Omental fat pad (tissue), 4 donors: ENCODE data around the gene VOPP1. TPM values are rescaled to one million over a fixed set of nuclear protein-coding genes. Genes with fewer than 3 reads are reported as not detected.
"Not testable (repeated sequence)": the region's sequence is repeated elsewhere in the genome, so short reads cannot be mapped to it uniquely, and the experiment has no call there.

Experiments
- ATAC-seq: fragments of 150-250 bp; one replicate; pipeline ENCODE4 v1.9.1; 2016; ENCODE audit warnings: mild to moderate bottlenecking, moderate library complexity; ENCODE audit not compliant: low FRiP score
- DNase-seq: peaks from one replicate; pipeline ENCODE4 v3.0.0-alpha.2; 2019; ENCODE audit warnings: low spot score
- total RNA-seq, 4 donors: library from RNA; depleted of rRNA; stranded (reverse); fragments of >200 nt; gene quantifications; one replicate each; pipeline ENCODE4 v1.1.0, GENCODE V29; 2016
- TF ChIP-seq, protein P1 (sequence below), 3 donors: fragments of 450-650 bp; IDR thresholded peaks; one replicate each; pipeline ENCODE4 v1.5.1; 2016 to 2017; ENCODE audit warnings: antibody characterized with exemption in 3 of 3, mild to moderate bottlenecking in 3 of 3, moderate library complexity in 2 of 3

The VOPP1 gene
- total RNA-seq, 4 donors from 2014 or later, result 31.3 to 64.0 (median 57.9) TPM

GRCh38 chr7:55473932-55474331 is 98.4 kb downstream of the VOPP1 start:
- no peak for DNase-seq
- TF ChIP-seq, protein P1, sequence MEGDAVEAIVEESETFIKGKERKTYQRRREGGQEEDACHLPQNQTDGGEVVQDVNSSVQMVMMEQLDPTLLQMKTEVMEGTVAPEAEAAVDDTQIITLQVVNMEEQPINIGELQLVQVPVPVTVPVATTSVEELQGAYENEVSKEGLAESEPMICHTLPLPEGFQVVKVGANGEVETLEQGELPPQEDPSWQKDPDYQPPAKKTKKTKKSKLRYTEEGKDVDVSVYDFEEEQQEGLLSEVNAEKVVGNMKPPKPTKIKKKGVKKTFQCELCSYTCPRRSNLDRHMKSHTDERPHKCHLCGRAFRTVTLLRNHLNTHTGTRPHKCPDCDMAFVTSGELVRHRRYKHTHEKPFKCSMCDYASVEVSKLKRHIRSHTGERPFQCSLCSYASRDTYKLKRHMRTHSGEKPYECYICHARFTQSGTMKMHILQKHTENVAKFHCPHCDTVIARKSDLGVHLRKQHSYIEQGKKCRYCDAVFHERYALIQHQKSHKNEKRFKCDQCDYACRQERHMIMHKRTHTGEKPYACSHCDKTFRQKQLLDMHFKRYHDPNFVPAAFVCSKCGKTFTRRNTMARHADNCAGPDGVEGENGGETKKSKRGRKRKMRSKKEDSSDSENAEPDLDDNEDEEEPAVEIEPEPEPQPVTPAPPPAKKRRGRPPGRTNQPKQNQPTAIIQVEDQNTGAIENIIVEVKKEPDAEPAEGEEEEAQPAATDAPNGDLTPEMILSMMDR (IDR thresholded peaks at IDR 0.05), result no peak
- no peak for ATAC-seq

DNA sequence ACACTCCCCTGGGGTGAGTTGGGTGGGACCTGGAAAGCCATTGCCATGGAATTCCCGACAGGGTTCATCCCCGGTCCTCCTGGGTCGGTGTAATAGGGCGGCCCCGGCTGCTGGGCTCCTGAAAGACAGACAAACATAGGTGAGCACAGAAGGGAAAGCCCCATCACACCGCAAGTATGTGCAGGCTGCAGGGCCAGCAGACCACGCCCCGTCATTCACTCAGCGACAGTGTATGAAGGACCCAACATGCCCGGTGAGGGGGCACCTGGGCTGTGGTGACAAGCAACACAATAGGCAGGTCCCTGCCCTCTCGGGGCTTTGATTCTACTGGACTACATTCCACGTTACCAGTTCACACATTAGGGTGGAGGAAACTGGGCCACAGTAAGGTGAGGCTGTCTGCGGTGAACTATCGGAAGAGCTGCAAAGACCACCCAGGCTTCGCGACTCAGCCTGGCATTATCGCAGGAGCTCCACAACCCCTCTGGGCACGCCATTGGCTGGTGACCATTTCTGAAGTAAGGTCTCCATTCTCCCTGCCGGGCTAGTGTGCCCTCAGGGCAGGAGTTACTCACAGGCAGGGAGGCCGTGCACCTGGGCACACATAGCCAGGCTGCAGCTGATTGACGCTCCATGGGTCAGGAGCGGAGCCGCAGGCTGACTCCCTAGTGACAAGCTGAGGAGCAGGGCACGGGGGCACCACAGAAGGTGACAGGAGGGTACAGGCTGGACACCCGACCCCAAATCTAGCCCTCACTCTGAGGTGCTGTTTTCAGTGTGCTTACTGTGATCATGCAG is 99.2 kb downstream of the VOPP1 start:
- TF ChIP-seq, protein P1 (IDR thresholded peaks at IDR 0.05), result no peak
- DNase-seq (no peak), ATAC-seq (no peak)

GRCh38 chr7:55472406-55472805 is 99.9 kb downstream of the VOPP1 start:
- not testable (repeated sequence) for ATAC-seq, DNase-seq

- DNase-seq, ATAC-seq: not testable (repeated sequence)
These were observed 100.7 kb downstream of the VOPP1 start for GRCh38 chr7:55471594-55471993.

GRCh38 chr7:55470261-55470660 is 102.0 kb downstream of the VOPP1 start:
- no peak for ATAC-seq
- DNase-seq, result no peak
- TF ChIP-seq, protein P1 (IDR thresholded peaks at IDR 0.05), result no peak

DNA sequence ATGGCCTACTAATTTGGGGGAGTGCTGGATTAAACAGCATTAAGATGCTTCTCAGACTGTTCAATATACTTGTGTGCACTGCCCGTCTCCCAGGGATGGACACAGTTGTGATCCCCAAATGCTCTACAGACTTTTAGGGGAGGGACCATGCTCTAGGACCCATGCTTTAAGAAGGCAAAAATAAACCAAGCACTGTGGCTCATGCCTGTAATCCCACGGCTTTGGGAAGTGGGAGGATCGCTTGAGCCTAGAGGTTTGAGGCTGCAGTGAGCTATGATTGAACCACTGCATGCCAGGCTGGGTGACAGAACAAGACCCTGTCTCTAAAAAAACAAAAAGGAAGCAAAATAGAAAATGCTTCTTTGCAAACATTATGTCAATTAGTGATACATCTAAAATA is 102.6 kb downstream of the VOPP1 start:
- no peak for DNase-seq
- TF ChIP-seq, protein P1 (IDR thresholded peaks at IDR 0.05), result no peak
- no peak for ATAC-seq

DNA sequence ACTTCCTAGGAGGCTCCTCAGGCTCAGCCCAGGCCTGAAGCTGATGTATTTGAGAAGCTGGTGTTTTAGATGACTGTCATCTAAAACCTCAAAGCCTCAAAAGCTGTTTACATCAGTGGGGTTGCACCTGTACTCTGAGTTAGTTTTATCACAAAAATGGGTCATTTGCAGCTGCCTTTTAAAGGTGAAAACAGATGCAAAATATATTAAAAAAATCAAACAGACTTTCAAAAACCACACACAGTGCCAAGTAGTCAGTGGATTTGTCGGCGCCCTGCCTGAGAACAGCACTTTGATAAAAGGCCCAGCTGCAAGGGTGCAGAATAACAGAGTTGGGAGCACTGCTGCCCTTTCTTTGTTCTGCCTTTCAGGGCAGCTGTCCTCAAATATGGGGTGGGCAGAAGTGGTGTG is 103.0 kb downstream of the VOPP1 start:
- TF ChIP-seq, protein P1 (IDR thresholded peaks at IDR 0.05), result no peak
- DNase-seq (no peak), ATAC-seq (no peak)

GRCh38 chr7:55468495-55468894 is 103.8 kb downstream of the VOPP1 start:
- TF ChIP-seq, protein P1 (IDR thresholded peaks at IDR 0.05), result no peak
- no peak for DNase-seq
- no peak for ATAC-seq
